GM10248 (cell line): Measurements from ENCODE around the gene POMC.
"Not testable (repeated sequence)": the region's sequence is repeated elsewhere in the genome, so short reads cannot be mapped to it uniquely, and the experiment has no call there.

Source experiments
- CTCF ChIA-PET: fragments of 300-600 bp; sonication (Branson Sonifier 250); formaldehyde crosslinking; extraction: SDS; loops from one replicate; lab custom pipeline; 2021; ENCODE audit warnings: antibody characterized with exemption; lab: Yijun Ruan, JAX
- POLR2A ChIA-PET: fragments of 350-650 bp; sonication (Branson Sonifier 250); formaldehyde crosslinking; extraction: SDS; loops from one replicate; lab custom pipeline; 2020; ENCODE audit warnings: antibody characterized with exemption; lab: Yijun Ruan, JAX
- DNase-seq: peaks from one replicate; pipeline ENCODE4 v3.0.0; 2012; ENCODE audit errors: extremely low spot score
- TF ChIP-seq, protein P1 (sequence below): IDR thresholded peaks from 2 replicates; pipeline ENCODE4 v1.5.1; 2012; ENCODE audit warnings: mild to moderate bottlenecking, low read depth; ENCODE audit errors: extremely low read depth, missing control alignments, control extremely low read depth

Gene POMC

DNA sequence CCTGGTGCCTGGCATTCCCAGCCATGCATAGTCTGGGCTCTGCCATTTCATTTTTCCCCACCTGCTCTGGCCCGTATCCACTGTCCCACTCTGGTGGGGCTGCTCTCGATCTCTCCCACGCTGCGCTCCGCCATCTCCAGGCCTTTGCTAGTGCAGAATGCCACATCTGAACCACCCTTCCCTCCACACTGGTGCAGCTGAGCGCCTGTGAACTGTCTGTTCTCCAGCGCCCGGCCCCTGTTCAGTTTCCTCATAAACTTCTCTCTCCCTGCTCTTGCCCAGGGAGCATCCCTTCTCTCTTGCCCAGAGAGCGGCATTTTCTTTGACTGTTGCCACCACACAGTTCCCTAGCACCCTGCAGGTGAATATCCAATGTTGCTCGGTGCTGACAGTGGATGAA is 21.5 kb downstream of the POMC start:
- CTCF ChIA-PET, result interaction anchor here (1.2 kb wide), 1 partner anchor 18 kb away, joined by 3 read pairs; no protein-coding TSS in a partner anchor
- DNase-seq, result no peak
- POLR2A ChIA-PET, result no interaction called here

DNA sequence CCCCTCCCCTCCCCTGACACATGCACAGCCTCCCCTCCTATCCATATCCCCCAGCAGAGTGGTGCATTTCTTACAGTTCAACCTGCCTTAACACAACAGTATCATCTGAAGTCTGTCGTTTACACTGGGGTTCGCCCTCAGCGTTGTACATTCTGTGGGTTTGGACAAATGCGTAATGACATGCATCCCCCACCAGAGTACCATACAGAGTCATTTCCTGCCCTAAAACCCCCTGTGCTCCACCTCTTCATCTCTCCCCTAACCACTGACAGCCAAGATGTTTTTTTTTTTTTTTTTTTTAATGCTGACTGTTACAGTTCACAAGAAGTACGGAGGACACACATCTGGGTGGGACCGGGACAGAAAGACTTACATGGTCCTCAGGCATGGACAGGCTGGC is 22.6 kb downstream of the POMC start:
- POLR2A ChIA-PET, result no interaction called here
- CTCF ChIA-PET, result no interaction called here
- TF ChIP-seq, protein P1, sequence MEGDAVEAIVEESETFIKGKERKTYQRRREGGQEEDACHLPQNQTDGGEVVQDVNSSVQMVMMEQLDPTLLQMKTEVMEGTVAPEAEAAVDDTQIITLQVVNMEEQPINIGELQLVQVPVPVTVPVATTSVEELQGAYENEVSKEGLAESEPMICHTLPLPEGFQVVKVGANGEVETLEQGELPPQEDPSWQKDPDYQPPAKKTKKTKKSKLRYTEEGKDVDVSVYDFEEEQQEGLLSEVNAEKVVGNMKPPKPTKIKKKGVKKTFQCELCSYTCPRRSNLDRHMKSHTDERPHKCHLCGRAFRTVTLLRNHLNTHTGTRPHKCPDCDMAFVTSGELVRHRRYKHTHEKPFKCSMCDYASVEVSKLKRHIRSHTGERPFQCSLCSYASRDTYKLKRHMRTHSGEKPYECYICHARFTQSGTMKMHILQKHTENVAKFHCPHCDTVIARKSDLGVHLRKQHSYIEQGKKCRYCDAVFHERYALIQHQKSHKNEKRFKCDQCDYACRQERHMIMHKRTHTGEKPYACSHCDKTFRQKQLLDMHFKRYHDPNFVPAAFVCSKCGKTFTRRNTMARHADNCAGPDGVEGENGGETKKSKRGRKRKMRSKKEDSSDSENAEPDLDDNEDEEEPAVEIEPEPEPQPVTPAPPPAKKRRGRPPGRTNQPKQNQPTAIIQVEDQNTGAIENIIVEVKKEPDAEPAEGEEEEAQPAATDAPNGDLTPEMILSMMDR, result no peak
- DNase-seq, result no peak

More for the DNA sequence above, 21.5 kb downstream of the POMC start:
- TF ChIP-seq, protein P1, result no peak

DNA sequence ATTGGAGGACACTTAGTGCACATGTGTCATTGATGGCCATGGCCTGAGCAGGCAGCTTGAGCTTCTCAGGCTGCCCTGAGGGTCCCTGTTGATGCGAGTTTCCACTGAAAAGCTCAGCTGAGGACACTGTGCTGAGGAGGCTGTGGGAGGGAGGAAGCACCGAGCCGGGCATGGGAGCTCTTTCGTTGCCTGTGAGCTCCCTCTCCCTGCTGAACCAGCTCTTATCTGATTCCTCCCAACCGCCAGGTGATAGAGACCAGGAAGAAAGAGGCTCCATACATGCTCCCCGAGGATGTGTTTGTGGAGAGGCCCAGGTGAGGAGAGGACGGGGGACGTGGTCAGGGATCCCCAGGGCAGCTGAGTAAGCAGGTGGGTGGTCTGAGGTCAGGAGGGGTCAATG is 27.3 kb downstream of the POMC start:
- POLR2A ChIA-PET, result no interaction called here

DNA sequence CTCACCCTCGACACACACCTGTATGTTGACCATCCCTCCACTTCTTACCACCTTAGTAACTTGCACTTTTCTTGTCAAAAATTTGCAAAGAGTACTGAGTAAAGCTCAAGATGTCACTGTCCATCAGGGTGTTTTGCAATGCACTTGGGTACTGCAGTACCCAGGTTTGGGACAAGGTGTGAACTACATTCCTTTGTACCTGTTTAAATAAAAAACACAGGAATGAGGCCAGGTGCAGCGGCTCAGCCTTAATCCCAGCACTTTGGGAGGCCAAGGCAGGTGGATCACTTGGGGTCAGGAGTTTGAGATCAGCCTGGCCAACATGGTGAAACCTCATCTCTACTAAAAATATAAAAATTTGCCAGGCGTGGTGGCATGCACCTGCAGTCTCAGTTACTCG is 27.8 kb downstream of the POMC start:
- POLR2A ChIA-PET, DNase-seq: not testable (repeated sequence)

More for the DNA sequence above, 27.3 kb downstream of the POMC start:
- DNase-seq, result no peak
- TF ChIP-seq, protein P1, result no peak
- CTCF ChIA-PET, result interaction anchor here (0.8 to 1.5 kb wide), 3 partner anchors 11 to 166 kb away, joined by 3 to 8 read pairs (median 4); no protein-coding TSS in a partner anchor

DNA sequence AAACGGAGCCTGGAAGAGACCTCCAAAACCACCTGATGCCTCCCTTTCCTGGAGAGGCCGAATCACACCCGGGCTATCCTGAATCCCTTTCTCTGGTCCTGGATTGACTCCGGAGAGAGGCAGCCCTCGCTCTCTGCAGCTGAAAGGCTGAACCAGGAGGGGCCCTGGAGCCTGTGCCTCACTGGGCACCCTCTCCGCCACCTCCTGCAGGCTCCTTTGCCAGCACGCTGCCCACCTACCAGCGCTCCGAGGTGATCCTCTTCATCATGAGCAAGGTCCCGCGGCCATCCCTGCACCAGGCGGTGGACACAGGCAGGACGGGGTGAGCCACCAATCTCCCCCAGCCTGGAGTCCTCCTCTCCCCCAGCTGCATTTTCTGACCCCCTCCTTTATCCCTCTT is 35.7 kb downstream of the POMC start:
- ChIA-PET CTCF (interaction anchor here (2.2 to 7.0 kb wide), 2 partner anchors 156 to 723 kb away, joined by 6 to 129 read pairs; no protein-coding TSS in a partner anchor), POLR2A (no interaction called here)
- DNase-seq, result no peak
- TF ChIP-seq, protein P1, result no peak

More for the DNA sequence above, 27.8 kb downstream of the POMC start:
- CTCF ChIA-PET, result interaction anchor here (1.3 to 1.5 kb wide), 2 partner anchors 56 to 165 kb away, joined by 4 to 8 read pairs; no protein-coding TSS in a partner anchor

DNA sequence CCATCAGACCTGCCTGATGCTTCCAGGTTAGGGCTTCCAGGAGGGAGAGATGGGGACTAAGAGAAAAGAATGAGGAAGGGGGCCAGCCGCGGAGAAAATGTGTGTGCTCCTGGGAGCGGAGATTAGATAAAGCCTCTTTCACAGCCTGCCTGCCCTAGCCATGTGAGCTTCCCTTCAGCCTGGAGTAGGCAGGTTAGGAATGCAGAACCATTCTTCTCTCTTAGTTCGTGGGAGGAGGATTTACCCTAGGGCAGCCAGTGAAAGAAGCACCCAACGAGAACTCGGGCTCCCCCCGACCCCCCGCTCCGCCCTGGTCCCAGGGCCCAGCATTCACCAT is 36.1 kb downstream of the POMC start:
- ChIA-PET POLR2A (no interaction called here), CTCF (interaction anchor here (2.2 to 7.0 kb wide), 2 partner anchors 156 to 722 kb away, joined by 6 to 129 read pairs; no protein-coding TSS in a partner anchor)
- TF ChIP-seq, protein P1, result no peak
- DNase-seq, result no peak

DNA sequence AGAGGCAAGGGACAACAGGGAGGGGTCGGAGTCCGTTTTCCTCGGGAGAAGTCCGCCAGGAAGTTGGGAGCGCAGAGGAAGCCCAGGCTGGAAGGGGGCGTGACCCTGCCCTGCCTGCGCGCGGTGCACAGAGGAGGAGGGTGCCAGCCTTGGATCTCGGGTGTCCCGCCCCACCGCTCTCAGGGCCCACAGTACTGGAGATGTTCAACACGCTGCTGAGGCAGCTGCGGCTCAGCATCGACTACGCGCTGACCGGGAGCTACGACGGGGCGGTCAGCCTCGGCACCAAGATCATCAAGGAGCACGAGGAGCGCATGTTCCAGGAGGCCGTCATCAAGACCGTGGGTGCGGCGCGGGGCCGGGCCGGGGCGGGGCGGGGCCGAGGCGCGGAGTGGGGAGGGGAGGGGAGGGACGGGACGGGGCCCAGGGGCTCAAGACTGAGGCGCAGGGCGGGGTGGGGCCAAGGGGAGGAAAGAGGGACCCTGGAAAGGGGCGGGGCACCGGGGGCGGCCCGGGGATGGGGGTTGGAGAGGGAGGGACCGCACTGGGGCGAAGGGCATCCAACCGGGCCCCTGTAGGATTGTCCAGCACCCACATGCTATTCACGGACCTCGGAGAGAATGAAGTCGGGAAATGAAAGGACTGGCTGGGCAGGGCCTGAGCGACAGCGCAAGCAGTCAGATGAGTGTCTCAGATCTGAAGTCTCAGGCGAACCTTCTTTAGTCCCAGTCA is 36.6 kb downstream of the POMC start:
- CTCF ChIA-PET, result interaction anchor here (7.0 kb wide), 1 partner anchor 155 kb away, joined by 129 read pairs; no protein-coding TSS in a partner anchor
- DNase-seq, result no peak
- POLR2A ChIA-PET, result no interaction called here
- TF ChIP-seq, protein P1, result no peak
